Trophoblast cell (in vitro differentiated cells and primary cell): ENCODE measurements around the gene PI4K2B. TPM values are rescaled to one million over a fixed set of nuclear protein-coding genes. Genes with fewer than 3 reads are reported as not detected.

ENCODE experiments used
- DNase-seq, 2 donors: peaks; one replicate each; pipeline ENCODE4 v3.0.0-alpha.2; 2016
- H2AFZ ChIP-seq: 2 replicates; pipeline ENCODE4 v1.6.1; 2013; ENCODE audit warnings: low read length, moderate library complexity, mild to moderate bottlenecking; ENCODE audit not compliant: insufficient read depth, poor library complexity
- H2AK5ac ChIP-seq: 2 replicates; pipeline ENCODE4 v1.6.1; 2013; ENCODE audit warnings: mild to moderate bottlenecking, low read length
- H2BK120ac ChIP-seq: 2 replicates; pipeline ENCODE4 v1.6.1; 2013; ENCODE audit warnings: low read length, mild to moderate bottlenecking, moderate library complexity; ENCODE audit not compliant: insufficient read depth, poor library complexity
- H2BK12ac ChIP-seq: 2 replicates; pipeline ENCODE4 v1.6.1; 2013; ENCODE audit warnings: mild to moderate bottlenecking, low read length, moderate library complexity
- H2BK5ac ChIP-seq: 2 replicates; pipeline ENCODE4 v1.6.1; 2013; ENCODE audit warnings: low read length, low read depth, moderate library complexity, mild to moderate bottlenecking; ENCODE audit not compliant: poor library complexity
- H3K14ac ChIP-seq: 2 replicates; pipeline ENCODE4 v1.6.1; 2013; ENCODE audit warnings: mild to moderate bottlenecking, low read length
- H3K18ac ChIP-seq: 2 replicates; pipeline ENCODE4 v1.6.1; 2013; ENCODE audit warnings: mild to moderate bottlenecking, low read length
- H3K23ac ChIP-seq: 2 replicates; pipeline ENCODE4 v1.6.1; 2013; ENCODE audit warnings: low read length
- H3K27ac ChIP-seq: 2 replicates; pipeline ENCODE4 v1.5.1; 2013; ENCODE audit warnings: low read depth, mild to moderate bottlenecking, inconsistent platforms, low read length, moderate library complexity
- H3K27me3 ChIP-seq: 2 replicates; pipeline ENCODE4 v1.6.1; 2013; ENCODE audit warnings: inconsistent platforms, mild to moderate bottlenecking, low read length, moderate library complexity; ENCODE audit not compliant: insufficient read depth
- H3K36me3 ChIP-seq, 2 experiments: 1 replicate in 1 of 2; 2 replicates in 1 of 2; pipeline ENCODE4 v1.6.1; 2013; ENCODE audit warnings: low read length in 2 of 2, mild to moderate bottlenecking in 2 of 2, moderate library complexity in 1 of 2; ENCODE audit not compliant: insufficient read depth in 2 of 2, control insufficient read depth in 1 of 2
- H3K4ac ChIP-seq: 2 replicates; pipeline ENCODE4 v1.6.1; 2013; ENCODE audit warnings: low read depth, mild to moderate bottlenecking, low read length, moderate library complexity
- H3K4me1 ChIP-seq, 2 experiments: 1 replicate in 1 of 2; 2 replicates in 1 of 2; pipeline ENCODE4 v1.6.1; 2013; ENCODE audit warnings: low read length in 2 of 2, mild to moderate bottlenecking in 2 of 2, moderate library complexity in 1 of 2; ENCODE audit not compliant: insufficient read depth in 2 of 2, control insufficient read depth in 1 of 2
- H3K4me2 ChIP-seq: 2 replicates; pipeline ENCODE4 v1.6.1; 2013; ENCODE audit warnings: inconsistent platforms, mild to moderate bottlenecking, low read length, moderate library complexity
- H3K4me3 ChIP-seq: 2 replicates; pipeline ENCODE4 v1.5.1; 2013; ENCODE audit warnings: mild to moderate bottlenecking, low read depth, low read length, inconsistent platforms
- H3K79me1 ChIP-seq: one replicate; pipeline ENCODE4 v1.6.1; 2013; ENCODE audit warnings: low read length
- H3K79me2 ChIP-seq: 2 replicates; pipeline ENCODE4 v1.6.1; 2013; ENCODE audit warnings: low read length, mild to moderate bottlenecking; ENCODE audit not compliant: control insufficient read depth, insufficient read depth, poor library complexity
- H3K9ac ChIP-seq: 2 replicates; pipeline ENCODE4 v1.6.1; 2013; ENCODE audit warnings: mild to moderate bottlenecking, low read length
- H3K9me3 ChIP-seq: 2 replicates; pipeline ENCODE4 v1.6.1; 2013; ENCODE audit warnings: low read depth, mild to moderate bottlenecking, control low read depth, inconsistent platforms, low read length; ENCODE audit not compliant: insufficient read depth
- H4K12ac ChIP-seq: 2 replicates; pipeline ENCODE4 v1.6.1; 2013; ENCODE audit warnings: low read depth, mild to moderate bottlenecking, low read length, moderate library complexity
- H4K8ac ChIP-seq: 2 replicates; pipeline ENCODE4 v1.6.1; 2013; ENCODE audit warnings: low read depth, mild to moderate bottlenecking, low read length, moderate library complexity
- H4K91ac ChIP-seq: one replicate; pipeline ENCODE4 v1.6.1; 2013; ENCODE audit warnings: low read depth, mild to moderate bottlenecking, low read length, moderate library complexity
- WGBS: extraction: QIAGEN DNeasy Blood & Tissue Kit; methylation state at CpG from one replicate; pipeline ENCODE4 v1.1.7; 2013; ENCODE audit warnings: missing lambda C conversion rate; ENCODE audit not compliant: insufficient read length, insufficient coverage; ENCODE audit errors: extremely low coverage; 5-methylcytosine and 5-hydroxymethylcytosine counted together
- polyA plus RNA-seq: library from polyadenylated mRNA; stranded (reverse); fragments of 200-250 nt; gene quantifications from 2 replicates; pipeline ENCODE4 v1.2.3, GENCODE V29; 2013

Gene PI4K2B
- 11.4 and 11.5 TPM in 2 replicates for polyA plus RNA-seq

- Histone ChIP-seq H3K36me3 (peaks cover 0 to 1% of the 10 kb centered on the region in 2 experiments), H3K23ac (no peak within 1 kb of the TSS), H4K91ac (peak within 1 kb of the TSS; percentile 77), H3K79me2 (peaks cover 7% of the 10 kb centered on the region), H3K4me1 (no peaks in the 10 kb centered on the region), H2BK120ac (peak within 1 kb of the TSS; percentile 92), H2BK5ac (peak within 1 kb of the TSS; percentile 92), H3K4me2 (peak within 1 kb of the TSS; percentile 90), H3K9ac (peak within 1 kb of the TSS; percentile 80), H2AK5ac (peak within 1 kb of the TSS; percentile 84), H3K27ac (peak within 1 kb of the TSS; percentile 42), H2AFZ (peak within 1 kb of the TSS; percentile 95), H3K27me3 (no peaks in the 10 kb centered on the region), H3K9me3 (no peaks in the 10 kb centered on the region), H4K12ac (peak within 1 kb of the TSS; percentile 83), H3K4ac (peak within 1 kb of the TSS; percentile 93), H3K79me1 (peaks cover 7% of the 10 kb centered on the region), H2BK12ac (peak within 1 kb of the TSS; percentile 19), H3K14ac (peak within 1 kb of the TSS; percentile 87), H4K8ac (peak within 1 kb of the TSS; percentile 93), H3K18ac (peak within 1 kb of the TSS; percentile 96), H3K4me3 (peak within 1 kb of the TSS; percentile 86)
- peak; percentile 91 to 98 for DNase-seq
- WGBS, result no CpG with 5 or more reads among the region's 72 CpGs
These were observed at the start of gene PI4K2B for GRCh38 chr4:25233737-25234389. TSS of gene PI4K2B (plus strand) at chr4:25234033. CDS start at chr4:25234164, 131 bp downstream.

- WGBS, result no CpG with 5 or more reads among the region's 4 CpGs
- no peak overlapping the region for H3K4ac ChIP-seq
These were observed 49.8 kb upstream of the PI4K2B start for GRCh38 chr4:25184056-25184455.

DNA sequence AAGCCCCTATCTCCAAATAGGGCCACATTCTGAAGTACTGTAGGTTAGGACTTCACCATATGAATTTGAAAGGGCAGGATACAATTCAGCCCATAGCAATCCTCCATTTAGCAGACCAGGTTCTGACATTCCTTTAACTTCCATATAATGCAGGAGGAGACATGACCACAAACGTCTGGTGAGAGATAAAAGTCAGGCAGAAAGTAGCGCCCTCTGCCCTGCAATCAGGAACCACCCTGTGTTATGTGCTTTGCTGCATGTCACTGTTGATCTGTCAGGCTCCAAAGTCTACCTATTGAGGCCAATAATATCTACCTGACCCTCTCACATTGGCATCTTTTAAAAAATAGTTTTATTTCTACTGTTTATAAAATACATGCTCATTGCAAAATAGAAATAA is 43.4 kb upstream of the PI4K2B start:
- Histone ChIP-seq H2BK5ac (no peak overlapping the region), H4K91ac (no peak overlapping the region), H3K4me2 (no peak overlapping the region), H2AK5ac (no peak overlapping the region), H3K14ac (no peak overlapping the region), H3K9ac (no peak overlapping the region), H3K27me3 (no peaks in the 10 kb centered on the region), H4K8ac (no peak overlapping the region), H3K27ac (no peak overlapping the region), H4K12ac (no peak overlapping the region), H2BK12ac (no peak overlapping the region), H3K23ac (no peak overlapping the region), H3K4me1 (peaks cover 0 to 8% of the 10 kb centered on the region in 2 experiments), H3K36me3 (no peaks in the 10 kb centered on the region), H3K4me3 (no peak overlapping the region), H2AFZ (no peak overlapping the region), H3K79me1 (no peaks in the 10 kb centered on the region), H3K4ac (no peak overlapping the region), H3K18ac (no peak overlapping the region), H3K9me3 (no peaks in the 10 kb centered on the region), H2BK120ac (no peak overlapping the region), H3K79me2 (no peaks in the 10 kb centered on the region)
- DNase-seq, result no peak
- no CpG with 5 or more reads among the region's 2 CpGs for WGBS

More at GRCh38 chr4:25184056-25184455, 49.8 kb upstream of the PI4K2B start:
- Histone ChIP-seq H4K91ac (no peak overlapping the region), H2AFZ (no peak overlapping the region), H3K4me3 (no peak overlapping the region), H2BK5ac (no peak overlapping the region), H3K9ac (no peak overlapping the region), H3K27me3 (no peaks in the 10 kb centered on the region), H3K79me2 (no peaks in the 10 kb centered on the region), H3K36me3 (no peaks in the 10 kb centered on the region), H4K12ac (no peak overlapping the region), H3K14ac (no peak overlapping the region), H3K79me1 (no peaks in the 10 kb centered on the region), H3K18ac (no peak overlapping the region), H3K9me3 (no peaks in the 10 kb centered on the region), H2BK120ac (no peak overlapping the region), H4K8ac (no peak overlapping the region), H2BK12ac (no peak overlapping the region), H2AK5ac (no peak overlapping the region), H3K27ac (no peak overlapping the region), H3K4me1 (no peaks in the 10 kb centered on the region), H3K4me2 (no peak overlapping the region), H3K23ac (no peak overlapping the region)
- DNase-seq, result no peak

- Histone ChIP-seq H4K12ac (no peak overlapping the region), H3K4me3 (no peak overlapping the region), H3K79me2 (no peaks in the 10 kb centered on the region), H3K4ac (no peak overlapping the region), H3K4me1 (peaks cover 0 to 4% of the 10 kb centered on the region in 2 experiments), H3K14ac (no peak overlapping the region), H3K36me3 (no peaks in the 10 kb centered on the region), H2BK120ac (no peak overlapping the region), H4K91ac (no peak overlapping the region), H2BK12ac (no peak overlapping the region), H3K4me2 (no peak overlapping the region), H3K27ac (no peak overlapping the region), H3K18ac (no peak overlapping the region), H2AFZ (no peak overlapping the region), H3K23ac (no peak overlapping the region), H3K9ac (no peak overlapping the region), H4K8ac (no peak overlapping the region), H2AK5ac (no peak overlapping the region), H3K9me3 (no peaks in the 10 kb centered on the region), H3K79me1 (no peaks in the 10 kb centered on the region), H2BK5ac (no peak overlapping the region), H3K27me3 (no peaks in the 10 kb centered on the region)
- no CpG with 5 or more reads among the region's 2 CpGs for WGBS
- no peak for DNase-seq
These were observed 35.1 kb upstream of the PI4K2B start for GRCh38 chr4:25198713-25199112.
